Right lobe of liver (tissue), 4 donors: ENCODE measurements around the gene SPIN2B.
"Not testable (repeated sequence)": the region's sequence is repeated elsewhere in the genome, so short reads cannot be mapped to it uniquely, and the experiment has no call there.

Experiments used
- CTCF ChIP-seq, 4 donors: fragments of 200-600 bp in 3 of 4; fragments of 450-650 bp in 1 of 4; IDR thresholded peaks; one replicate each; pipeline versions ENCODE4 v1.5.1 to v1.8.0; 2016 to 2022; ENCODE audit warnings: antibody characterized with exemption in 4 of 4, mild to moderate bottlenecking in 2 of 4
- POLR2A ChIP-seq: fragments of 450-650 bp; IDR thresholded peaks from one replicate; pipeline ENCODE4 v1.6.1; 2017; ENCODE audit warnings: antibody characterized with exemption, mild to moderate bottlenecking
- donor health status: DM: no; HTN: no; CAD: no.
- donor health status: DM: no; HTN: no; CAD: no.
- donor health status: DM: no; HTN: yes; CAD: no.

GRCh38 chrX:57120619-57121161 lies 658 bp downstream of the SPIN2B start:
- TF ChIP-seq CTCF (IDR thresholded peaks at IDR 0.05); POLR2A: not testable (repeated sequence)
